ENCODE data around the gene ABCA2. TPM values are rescaled to one million over a fixed set of nuclear protein-coding genes. Genes with fewer than 3 reads are reported as not detected.

Gene ABCA2
- total and polyA plus RNA-seq, 9 of the 15 experiments (the other 6 are each of a cell fraction or from before 2014, with no cell fraction given) = 0.69 to 16.3 (median 6.1) TPM; not detected in 2

GRCh38 chr9:137074657-137075274 lies 46.7 kb upstream of the ABCA2 start (continued):
- TF ChIP-seq, protein P1, sequence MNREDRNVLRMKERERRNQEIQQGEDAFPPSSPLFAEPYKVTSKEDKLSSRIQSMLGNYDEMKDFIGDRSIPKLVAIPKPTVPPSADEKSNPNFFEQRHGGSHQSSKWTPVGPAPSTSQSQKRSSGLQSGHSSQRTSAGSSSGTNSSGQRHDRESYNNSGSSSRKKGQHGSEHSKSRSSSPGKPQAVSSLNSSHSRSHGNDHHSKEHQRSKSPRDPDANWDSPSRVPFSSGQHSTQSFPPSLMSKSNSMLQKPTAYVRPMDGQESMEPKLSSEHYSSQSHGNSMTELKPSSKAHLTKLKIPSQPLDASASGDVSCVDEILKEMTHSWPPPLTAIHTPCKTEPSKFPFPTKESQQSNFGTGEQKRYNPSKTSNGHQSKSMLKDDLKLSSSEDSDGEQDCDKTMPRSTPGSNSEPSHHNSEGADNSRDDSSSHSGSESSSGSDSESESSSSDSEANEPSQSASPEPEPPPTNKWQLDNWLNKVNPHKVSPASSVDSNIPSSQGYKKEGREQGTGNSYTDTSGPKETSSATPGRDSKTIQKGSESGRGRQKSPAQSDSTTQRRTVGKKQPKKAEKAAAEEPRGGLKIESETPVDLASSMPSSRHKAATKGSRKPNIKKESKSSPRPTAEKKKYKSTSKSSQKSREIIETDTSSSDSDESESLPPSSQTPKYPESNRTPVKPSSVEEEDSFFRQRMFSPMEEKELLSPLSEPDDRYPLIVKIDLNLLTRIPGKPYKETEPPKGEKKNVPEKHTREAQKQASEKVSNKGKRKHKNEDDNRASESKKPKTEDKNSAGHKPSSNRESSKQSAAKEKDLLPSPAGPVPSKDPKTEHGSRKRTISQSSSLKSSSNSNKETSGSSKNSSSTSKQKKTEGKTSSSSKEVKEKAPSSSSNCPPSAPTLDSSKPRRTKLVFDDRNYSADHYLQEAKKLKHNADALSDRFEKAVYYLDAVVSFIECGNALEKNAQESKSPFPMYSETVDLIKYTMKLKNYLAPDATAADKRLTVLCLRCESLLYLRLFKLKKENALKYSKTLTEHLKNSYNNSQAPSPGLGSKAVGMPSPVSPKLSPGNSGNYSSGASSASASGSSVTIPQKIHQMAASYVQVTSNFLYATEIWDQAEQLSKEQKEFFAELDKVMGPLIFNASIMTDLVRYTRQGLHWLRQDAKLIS (CRISPR knock-in tag; IDR thresholded peaks at IDR 0.05) = no peak
- TF ChIP-seq ZNF707 (CRISPR knock-in tag; conservative IDR thresholded peaks at IDR 0.05) (peak; percentile 89), ESRRB (CRISPR knock-in tag; IDR thresholded peaks at IDR 0.05; ENCODE audit: borderline replicate concordance) (peak; percentile 91), SP2 (IDR thresholded peaks at IDR 0.05; ENCODE audit: extremely low read depth, low read depth, low read length, poor library complexity, severe bottlenecking) (no peak), ZNF212 (CRISPR knock-in tag; IDR thresholded peaks at IDR 0.05) (peak; percentile 98), BCL6 (CRISPR knock-in tag; IDR thresholded peaks at IDR 0.05) (peak; percentile 99), RAD51 (IDR thresholded peaks at IDR 0.05; ENCODE audit: borderline replicate concordance, low read depth) (no peak), KLF1 (tag; IDR thresholded peaks at IDR 0.05) (peak; percentile 97), PCBP1 (IDR thresholded peaks at IDR 0.05; ENCODE audit: low read depth, low read length, poor library complexity, severe bottlenecking) (no peak), RNF219 (CRISPR knock-in tag; IDR thresholded peaks at IDR 0.05) (peak; percentile 88; the same call in 1 of the 2 replicates), RBM25 (IDR thresholded peaks at IDR 0.05; ENCODE audit: low read depth, low read length, severe bottlenecking) (no peak), PREB (CRISPR knock-in tag; IDR thresholded peaks at IDR 0.05) (no peak), DDX20 (tag; IDR thresholded peaks at IDR 0.05; ENCODE audit: low read depth) (peak; percentile 98), ZNF644 (tag; IDR thresholded peaks at IDR 0.05; ENCODE audit: low read depth) (peak; percentile 100)
- TF ChIP-seq, protein P2, sequence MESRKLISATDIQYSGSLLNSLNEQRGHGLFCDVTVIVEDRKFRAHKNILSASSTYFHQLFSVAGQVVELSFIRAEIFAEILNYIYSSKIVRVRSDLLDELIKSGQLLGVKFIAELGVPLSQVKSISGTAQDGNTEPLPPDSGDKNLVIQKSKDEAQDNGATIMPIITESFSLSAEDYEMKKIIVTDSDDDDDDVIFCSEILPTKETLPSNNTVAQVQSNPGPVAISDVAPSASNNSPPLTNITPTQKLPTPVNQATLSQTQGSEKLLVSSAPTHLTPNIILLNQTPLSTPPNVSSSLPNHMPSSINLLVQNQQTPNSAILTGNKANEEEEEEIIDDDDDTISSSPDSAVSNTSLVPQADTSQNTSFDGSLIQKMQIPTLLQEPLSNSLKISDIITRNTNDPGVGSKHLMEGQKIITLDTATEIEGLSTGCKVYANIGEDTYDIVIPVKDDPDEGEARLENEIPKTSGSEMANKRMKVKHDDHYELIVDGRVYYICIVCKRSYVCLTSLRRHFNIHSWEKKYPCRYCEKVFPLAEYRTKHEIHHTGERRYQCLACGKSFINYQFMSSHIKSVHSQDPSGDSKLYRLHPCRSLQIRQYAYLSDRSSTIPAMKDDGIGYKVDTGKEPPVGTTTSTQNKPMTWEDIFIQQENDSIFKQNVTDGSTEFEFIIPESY (CRISPR knock-in tag; IDR thresholded peaks at IDR 0.05) = no peak
- TF ChIP-seq, protein P3, sequence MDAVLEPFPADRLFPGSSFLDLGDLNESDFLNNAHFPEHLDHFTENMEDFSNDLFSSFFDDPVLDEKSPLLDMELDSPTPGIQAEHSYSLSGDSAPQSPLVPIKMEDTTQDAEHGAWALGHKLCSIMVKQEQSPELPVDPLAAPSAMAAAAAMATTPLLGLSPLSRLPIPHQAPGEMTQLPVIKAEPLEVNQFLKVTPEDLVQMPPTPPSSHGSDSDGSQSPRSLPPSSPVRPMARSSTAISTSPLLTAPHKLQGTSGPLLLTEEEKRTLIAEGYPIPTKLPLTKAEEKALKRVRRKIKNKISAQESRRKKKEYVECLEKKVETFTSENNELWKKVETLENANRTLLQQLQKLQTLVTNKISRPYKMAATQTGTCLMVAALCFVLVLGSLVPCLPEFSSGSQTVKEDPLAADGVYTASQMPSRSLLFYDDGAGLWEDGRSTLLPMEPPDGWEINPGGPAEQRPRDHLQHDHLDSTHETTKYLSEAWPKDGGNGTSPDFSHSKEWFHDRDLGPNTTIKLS (IDR thresholded peaks at IDR 0.05; ENCODE audit: borderline replicate concordance, low read depth) = no peak
